Stomach (tissue), 9 donors: ENCODE data around the gene EWSR1. TPM values are rescaled to one million over a fixed set of nuclear protein-coding genes. Genes with fewer than 3 reads are reported as not detected.

Experiments
- DNase-seq, 2 donors: peaks; one replicate each; pipeline versions ENCODE4 v3.0.0 to v3.0.0-alpha.2; 2013 to 2019
- H3K27ac ChIP-seq, 5 donors: fragments of 200-600 bp in 4 of 5; sonication (generic) in 4 of 5; one replicate each; pipeline ENCODE4 v1.5.1; 2013 to 2019; ENCODE audit warnings: mild to moderate bottlenecking in 1 of 5, moderate library complexity in 1 of 5
- H3K27me3 ChIP-seq, 3 donors: fragments of 200-600 bp; sonication (generic); one replicate each; pipeline ENCODE4 v1.5.1; 2017 to 2019; ENCODE audit warnings: mixed run types in 1 of 3
- H3K36me3 ChIP-seq, 4 donors: fragments of 200-600 bp; sonication (generic); 1 replicate in 3 of 4; 2 replicates in 1 of 4; pipeline ENCODE4 v1.5.1; 2016 to 2019
- H3K4me1 ChIP-seq, 4 donors: fragments of 200-600 bp; sonication (generic); one replicate each; pipeline ENCODE4 v1.5.1; 2016 to 2019
- H3K4me3 ChIP-seq, 4 donors: fragments of 200-600 bp; sonication (generic) in 3 of 4; one replicate each; pipeline ENCODE4 v1.5.1; 2016 to 2019; ENCODE audit warnings: mild to moderate bottlenecking in 1 of 4
- H3K9me3 ChIP-seq, 4 donors: fragments of 200-600 bp; sonication (generic); one replicate each; pipeline ENCODE4 v1.5.1; 2016 to 2019
- CTCF ChIP-seq, 7 experiments: fragments of 450-650 bp in 4 of 7; fragments of 200-600 bp in 3 of 7; sonication (generic) in 3 of 7; IDR thresholded peaks; one replicate each; pipeline ENCODE4 v1.5.1; 2016 to 2019; ENCODE audit warnings: antibody characterized with exemption in 7 of 7, control low read depth in 2 of 7, mild to moderate bottlenecking in 1 of 7
- EP300 ChIP-seq: sonication (generic); formaldehyde crosslinking; IDR thresholded peaks from one replicate; pipeline ENCODE4 v1.6.1; 2017; ENCODE audit warnings: antibody characterized with exemption
- POLR2A ChIP-seq, 4 donors: fragments of 450-650 bp; IDR thresholded peaks; one replicate each; pipeline ENCODE4 v1.6.1; 2016; ENCODE audit warnings: antibody characterized with exemption in 4 of 4, control low read depth in 2 of 4, mild to moderate bottlenecking in 1 of 4, moderate library complexity in 1 of 4
- POLR2AphosphoS5 ChIP-seq, 3 donors: sonication (generic); formaldehyde crosslinking; IDR thresholded peaks; one replicate each; pipeline ENCODE4 v1.6.1; 2016; ENCODE audit warnings: antibody characterized with exemption in 3 of 3
- WGBS, 5 donors: extraction: QIAGEN DNeasy Blood & Tissue Kit in 3 of 5; methylation state at CpG; one replicate each; pipeline versions ENCODE4 v1.1.5 to v1.1.7; 2013 to 2018; 5-methylcytosine and 5-hydroxymethylcytosine counted together
- intact Hi-C: fragments of 100-400 bp; cut with DNase I; formaldehyde crosslinking; loops from one replicate; pipeline ENCODE4 v1.15.1; 2023; ENCODE audit warnings: low total_unique reads
- polyA plus RNA-seq, 3 donors: library from polyadenylated mRNA; stranded (reverse); fragments of 200-250 nt; gene quantifications; one replicate each; pipeline ENCODE4 v1.2.3, GENCODE V29; 2013
- total RNA-seq, 5 donors: library from RNA; depleted of rRNA; stranded (reverse); fragments of >200 nt; gene quantifications; one replicate each; pipeline versions ENCODE4 v1.1.0 to v1.2.3, GENCODE V29; 2014 to 2016
- donor health status: healthy with polysubstance abuse.
- donor health status: Bipolar disorder and iron deficiency.
- donor health status: healthy.

The EWSR1 gene
- total and polyA plus RNA-seq, 8 donors: 97.7 to 376 (median 161) TPM

- H3K4me3 ChIP-seq: no peak overlapping the region
- intact Hi-C loops: no loop called here
- no peak overlapping the region for H3K27ac ChIP-seq
- DNase-seq: no peak
- TF ChIP-seq EP300 (no peak), CTCF (IDR thresholded peaks at IDR 0.05) (no peak), POLR2AphosphoS5 (IDR thresholded peaks at IDR 0.05) (no peak)
- H3K36me3 ChIP-seq: peaks cover 70 to 100% (median 100%) of the 10 kb centered on the region in 4 donors
- peaks cover 0 to 10% (median under 1%) of the 10 kb centered on the region in 4 donors for H3K4me1 ChIP-seq
- no peaks in the 10 kb centered on the region for H3K9me3 ChIP-seq
- 85 to 96% (median 94%) methylated on average over 7 to 8 of the region's 8 CpGs for WGBS, 5 donors
- H3K27me3 ChIP-seq: no peaks in the 10 kb centered on the region
Observed at GRCh38 chr22:29331213-29331612, 63.1 kb downstream of the EWSR1 start.

GRCh38 chr22:29331658-29332300, 63.7 kb downstream of the EWSR1 start:
- TF ChIP-seq POLR2AphosphoS5 (IDR thresholded peaks at IDR 0.05): no peak
- no peak for TF ChIP-seq CTCF (IDR thresholded peaks at IDR 0.05)
- TF ChIP-seq POLR2A (IDR thresholded peaks at IDR 0.05): no peak
- no peak for TF ChIP-seq EP300
- no peaks in the 10 kb centered on the region for H3K9me3 ChIP-seq
- 82 to 89% (median 82%) methylated on average over 12 to 14 of the region's 14 CpGs for WGBS, 5 donors
- peaks cover 70 to 100% (median 100%) of the 10 kb centered on the region in 4 donors for H3K36me3 ChIP-seq
- H3K27me3 ChIP-seq: no peaks in the 10 kb centered on the region
- intact Hi-C loops: no loop called here
- H3K4me1 ChIP-seq: peaks cover 0 to 10% (median 4%) of the 10 kb centered on the region in 4 donors
- DNase-seq: no peak
- H3K27ac ChIP-seq: no peak overlapping the region
- H3K4me3 ChIP-seq: no peak overlapping the region

GRCh38 chr22:29332886-29333496, 64.9 kb downstream of the EWSR1 start:
- Histone ChIP-seq H3K27me3 (no peaks in the 10 kb centered on the region), H3K9me3 (no peaks in the 10 kb centered on the region), H3K36me3 (peaks cover 71 to 100% (median 100%) of the 10 kb centered on the region in 4 donors), H3K27ac (no peak overlapping the region), H3K4me3 (no peak overlapping the region), H3K4me1 (peaks cover 7 to 19% (median 10%) of the 10 kb centered on the region in 4 donors)
- DNase-seq: no peak
- 91 to 97% (median 95%) methylated on average over 3 to 8 of the region's 8 CpGs for WGBS, 5 donors
- intact Hi-C loops: no loop called here
- no peak for TF ChIP-seq POLR2A (IDR thresholded peaks at IDR 0.05)
- no peak for TF ChIP-seq CTCF (IDR thresholded peaks at IDR 0.05)
- TF ChIP-seq POLR2AphosphoS5 (IDR thresholded peaks at IDR 0.05): no peak
- TF ChIP-seq EP300: no peak

- no peak for TF ChIP-seq EP300
- TF ChIP-seq POLR2A (IDR thresholded peaks at IDR 0.05): no peak
- TF ChIP-seq CTCF (IDR thresholded peaks at IDR 0.05): no peak
- no peak overlapping the region for H3K4me3 ChIP-seq
- no peak for DNase-seq
- WGBS, 5 donors: 96 to 99% (median 97%) methylated on average over 6 to 7 of the region's 7 CpGs
- H3K27me3 ChIP-seq: no peaks in the 10 kb centered on the region
- H3K9me3 ChIP-seq: no peaks in the 10 kb centered on the region
- intact Hi-C loops: no loop called here
- peaks cover 7 to 21% (median 10%) of the 10 kb centered on the region in 4 donors for H3K4me1 ChIP-seq
- H3K27ac ChIP-seq: no peak overlapping the region
- peaks cover 70 to 100% (median 100%) of the 10 kb centered on the region in 4 donors for H3K36me3 ChIP-seq
Observed at GRCh38 chr22:29334148-29334547, 66.1 kb downstream of the EWSR1 start.
